Astrocyte (in vitro differentiated cells and primary cell): Measurements from ENCODE around the gene SPACA1. TPM values are rescaled to one million over a fixed set of nuclear protein-coding genes. Genes with fewer than 3 reads are reported as not detected.

Experiments
- DNase-seq: peaks from one replicate; pipeline ENCODE4 v3.0.0-alpha.2; 2010; ENCODE audit warnings: low read depth
- FAIRE-seq: peaks from 2 replicates; lab custom pipeline; 2011; peaks lifted over from hg19 to GRCh38; lab: Jason Lieb, UNC
- H2AFZ ChIP-seq: 2 replicates; pipeline ENCODE4 v1.6.0; 2012; ENCODE audit warnings: low read depth, low read length, inconsistent platforms
- H3K27ac ChIP-seq: 2 replicates; pipeline ENCODE4 v1.5.1; 2011; ENCODE audit warnings: low read depth, low read length, inconsistent platforms
- H3K27me3 ChIP-seq: 2 replicates; pipeline ENCODE4 v1.6.0; 2011; ENCODE audit warnings: low read length, inconsistent platforms; ENCODE audit not compliant: insufficient read depth
- H3K36me3 ChIP-seq: 2 replicates; pipeline ENCODE4 v1.5.1; 2011; ENCODE audit warnings: low read length, inconsistent platforms; ENCODE audit not compliant: insufficient read depth
- H3K4me1 ChIP-seq: 2 replicates; pipeline ENCODE4 v1.5.1; 2011; ENCODE audit warnings: low read length, inconsistent platforms; ENCODE audit not compliant: insufficient read depth
- H3K4me2 ChIP-seq: 2 replicates; pipeline ENCODE4 v1.6.0; 2012; ENCODE audit warnings: low read length, inconsistent platforms
- H3K4me3 ChIP-seq: 2 replicates; pipeline ENCODE4 v1.5.1; 2011; ENCODE audit warnings: low read depth, mild to moderate bottlenecking, low read length, inconsistent platforms; ENCODE audit not compliant: insufficient read depth
- H3K79me2 ChIP-seq: 2 replicates; pipeline ENCODE4 v1.6.0; 2012; ENCODE audit warnings: mild to moderate bottlenecking, low read length, inconsistent platforms; ENCODE audit not compliant: insufficient read depth
- H3K9ac ChIP-seq: 2 replicates; pipeline ENCODE4 v1.6.0; 2012; ENCODE audit warnings: mild to moderate bottlenecking, low read length, inconsistent platforms
- H3K9me3 ChIP-seq: 2 replicates; pipeline ENCODE4 v1.5.1; 2012; ENCODE audit warnings: low read depth, mild to moderate bottlenecking, low read length, inconsistent platforms; ENCODE audit not compliant: insufficient read depth
- H4K20me1 ChIP-seq: 2 replicates; pipeline ENCODE4 v1.6.0; 2012; ENCODE audit warnings: low read length, inconsistent platforms; ENCODE audit not compliant: insufficient read depth
- H3K27ac Mint-ChIP-seq: one replicate; pipeline ENCODE4 v1.8.0; 2021; ENCODE audit warnings: mild to moderate bottlenecking, mixed read lengths; ENCODE audit not compliant: unreplicated experiment
- H3K27me3 Mint-ChIP-seq: one replicate; pipeline ENCODE4 v1.8.0; 2021; ENCODE audit warnings: low read depth, mixed read lengths; ENCODE audit not compliant: unreplicated experiment
- H3K36me3 Mint-ChIP-seq: one replicate; pipeline ENCODE4 v1.8.0; 2021; ENCODE audit warnings: low read depth, mixed read lengths; ENCODE audit not compliant: unreplicated experiment
- H3K4me1 Mint-ChIP-seq: one replicate; pipeline ENCODE4 v1.8.0; 2021; ENCODE audit warnings: low read depth, mixed read lengths; ENCODE audit not compliant: unreplicated experiment
- H3K4me3 Mint-ChIP-seq: one replicate; pipeline ENCODE4 v1.8.0; 2021; ENCODE audit warnings: mild to moderate bottlenecking, moderate library complexity, mixed read lengths; ENCODE audit not compliant: unreplicated experiment
- H3K9me3 Mint-ChIP-seq: one replicate; pipeline ENCODE4 v1.8.0; 2021; ENCODE audit warnings: mild to moderate bottlenecking, mixed read lengths; ENCODE audit not compliant: unreplicated experiment
- EZH2 ChIP-seq: IDR thresholded peaks from 2 replicates; pipeline ENCODE4 v1.6.1; 2012; ENCODE audit warnings: mild to moderate bottlenecking, low read length, inconsistent platforms; ENCODE audit not compliant: insufficient read depth
- total RNA-seq: library from RNA; stranded (reverse); gene quantifications from 2 replicates; pipeline ENCODE4 v1.2.1, GENCODE V29; 2021
- TF ChIP-seq, protein P1 (sequence below): IDR thresholded peaks from 2 replicates; pipeline ENCODE4 v1.5.1; 2011; ENCODE audit warnings: low read depth, mild to moderate bottlenecking, inconsistent platforms, low read length, moderate library complexity; ENCODE audit not compliant: insufficient read depth

Gene SPACA1
- total RNA-seq, 1 donor from 2014 or later, result not detected

DNA sequence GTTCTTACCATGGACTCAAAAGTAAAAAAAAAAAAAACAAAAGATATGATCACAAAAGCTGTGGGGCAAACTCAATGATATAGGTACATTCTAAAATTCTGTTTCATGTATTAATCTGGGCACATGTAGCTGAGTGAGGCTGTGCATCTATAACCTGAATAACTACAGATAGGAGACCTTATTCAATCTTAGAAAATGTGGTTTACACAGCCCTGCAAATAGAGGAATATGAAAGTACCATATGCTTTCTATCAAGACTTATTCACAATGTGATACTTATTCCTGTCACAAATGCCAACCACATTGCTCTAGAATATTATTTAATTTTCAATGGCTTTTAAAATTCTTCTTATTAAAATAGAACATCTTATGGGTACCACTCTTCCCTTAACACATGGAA, 3.1 kb upstream of the SPACA1 start:
- no peaks in the 10 kb centered on the region for H3K27me3 ChIP-seq
- no peak overlapping the region for H3K27ac ChIP-seq
- H3K27me3 Mint-ChIP-seq, result no peaks in the 10 kb centered on the region
- H3K36me3 Mint-ChIP-seq, result no peaks in the 10 kb centered on the region
- FAIRE-seq (no peak), DNase-seq (no peak)
- no peak overlapping the region for H3K27ac Mint-ChIP-seq
- H3K4me2 ChIP-seq, result no peak overlapping the region
- no peaks in the 10 kb centered on the region for H3K79me2 ChIP-seq
- no peaks in the 10 kb centered on the region for H3K4me1 ChIP-seq
- H3K9me3 ChIP-seq, result peaks cover 4% of the 10 kb centered on the region
- no peaks in the 10 kb centered on the region for H3K9me3 Mint-ChIP-seq
- no peak overlapping the region for H3K4me3 ChIP-seq
- H3K9ac ChIP-seq, result no peak overlapping the region
- H3K36me3 ChIP-seq, result no peaks in the 10 kb centered on the region
- no peaks in the 10 kb centered on the region for H4K20me1 ChIP-seq
- H3K4me3 Mint-ChIP-seq, result no peak overlapping the region
- TF ChIP-seq, protein P1, sequence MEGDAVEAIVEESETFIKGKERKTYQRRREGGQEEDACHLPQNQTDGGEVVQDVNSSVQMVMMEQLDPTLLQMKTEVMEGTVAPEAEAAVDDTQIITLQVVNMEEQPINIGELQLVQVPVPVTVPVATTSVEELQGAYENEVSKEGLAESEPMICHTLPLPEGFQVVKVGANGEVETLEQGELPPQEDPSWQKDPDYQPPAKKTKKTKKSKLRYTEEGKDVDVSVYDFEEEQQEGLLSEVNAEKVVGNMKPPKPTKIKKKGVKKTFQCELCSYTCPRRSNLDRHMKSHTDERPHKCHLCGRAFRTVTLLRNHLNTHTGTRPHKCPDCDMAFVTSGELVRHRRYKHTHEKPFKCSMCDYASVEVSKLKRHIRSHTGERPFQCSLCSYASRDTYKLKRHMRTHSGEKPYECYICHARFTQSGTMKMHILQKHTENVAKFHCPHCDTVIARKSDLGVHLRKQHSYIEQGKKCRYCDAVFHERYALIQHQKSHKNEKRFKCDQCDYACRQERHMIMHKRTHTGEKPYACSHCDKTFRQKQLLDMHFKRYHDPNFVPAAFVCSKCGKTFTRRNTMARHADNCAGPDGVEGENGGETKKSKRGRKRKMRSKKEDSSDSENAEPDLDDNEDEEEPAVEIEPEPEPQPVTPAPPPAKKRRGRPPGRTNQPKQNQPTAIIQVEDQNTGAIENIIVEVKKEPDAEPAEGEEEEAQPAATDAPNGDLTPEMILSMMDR, result no peak
- no peak for TF ChIP-seq EZH2
- H2AFZ ChIP-seq, result no peak overlapping the region
- no peaks in the 10 kb centered on the region for H3K4me1 Mint-ChIP-seq

DNA sequence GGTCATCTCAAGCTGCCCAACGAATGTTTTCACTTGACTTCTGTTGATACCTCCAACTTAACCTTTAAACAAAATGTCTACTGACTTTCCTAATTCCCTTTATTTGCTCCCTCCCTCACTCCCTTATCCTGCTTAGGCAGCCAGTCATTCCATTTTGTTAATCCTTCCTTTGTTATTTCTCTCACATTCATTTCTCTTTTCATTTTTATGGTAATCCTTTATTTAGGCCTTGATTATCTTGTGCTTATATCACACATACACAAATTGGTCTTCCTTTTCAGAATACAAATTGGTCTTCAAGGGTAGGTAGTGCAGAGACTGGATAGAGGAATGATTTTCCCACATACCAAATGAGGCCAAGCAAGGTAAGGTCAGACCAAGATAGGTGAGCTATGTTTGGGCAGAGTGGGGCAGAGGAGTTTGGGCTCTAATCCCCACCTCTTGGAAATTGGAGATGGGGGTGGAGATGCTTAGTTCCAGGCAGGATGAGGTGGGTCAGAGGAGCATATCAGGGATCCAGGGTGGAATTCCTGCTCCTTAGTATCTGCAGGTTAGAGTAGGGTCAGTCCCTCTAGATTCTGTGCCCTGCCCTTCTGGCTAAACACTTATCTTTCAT, 2.0 kb upstream of the SPACA1 start:
- H3K9ac ChIP-seq, result no peak overlapping the region
- H3K4me1 Mint-ChIP-seq, result no peaks in the 10 kb centered on the region
- no peaks in the 10 kb centered on the region for H3K9me3 Mint-ChIP-seq
- FAIRE-seq (no peak), DNase-seq (no peak)
- H3K9me3 ChIP-seq, result peaks cover 4% of the 10 kb centered on the region
- H3K4me3 ChIP-seq, result no peak overlapping the region
- no peak overlapping the region for H3K27ac ChIP-seq
- H3K79me2 ChIP-seq, result no peaks in the 10 kb centered on the region
- H3K4me2 ChIP-seq, result no peak overlapping the region
- H3K36me3 Mint-ChIP-seq, result no peaks in the 10 kb centered on the region
- H3K27me3 ChIP-seq, result no peaks in the 10 kb centered on the region
- H2AFZ ChIP-seq, result no peak overlapping the region
- no peak overlapping the region for H3K4me3 Mint-ChIP-seq
- H3K36me3 ChIP-seq, result no peaks in the 10 kb centered on the region
- TF ChIP-seq, protein P1, result no peak
- TF ChIP-seq EZH2, result no peak
- H3K4me1 ChIP-seq, result no peaks in the 10 kb centered on the region
- no peak overlapping the region for H3K27ac Mint-ChIP-seq
- H3K27me3 Mint-ChIP-seq, result no peaks in the 10 kb centered on the region
- no peaks in the 10 kb centered on the region for H4K20me1 ChIP-seq

DNA sequence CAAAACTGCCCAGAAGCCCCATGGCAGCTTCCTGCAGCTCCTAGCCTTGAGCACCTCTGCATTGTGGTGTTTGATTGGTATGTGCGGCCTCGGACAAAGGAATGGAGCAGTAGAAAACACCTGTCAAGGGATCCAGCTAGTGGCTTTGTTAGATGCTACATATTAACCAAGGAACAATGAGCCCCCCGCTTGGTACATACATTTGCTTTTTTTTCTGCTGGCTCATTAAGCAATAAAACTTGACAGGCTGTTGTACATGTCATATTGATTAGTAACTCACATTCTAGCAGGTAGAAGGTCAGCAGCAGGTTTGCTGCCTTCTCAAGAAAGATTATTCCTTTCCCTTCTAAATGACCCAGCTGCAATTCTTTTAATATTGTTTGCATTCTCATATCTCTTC, 937 bp downstream of the SPACA1 start:
- Histone ChIP-seq H3K4me3 (no peak overlapping the region), H3K4me1 (no peaks in the 10 kb centered on the region), H3K4me2 (no peak overlapping the region), H3K9me3 (peaks cover 4% of the 10 kb centered on the region), H3K9ac (no peak overlapping the region), H2AFZ (no peak overlapping the region), H3K27me3 (no peaks in the 10 kb centered on the region), H3K27ac (no peak overlapping the region), H3K36me3 (no peaks in the 10 kb centered on the region), H4K20me1 (no peaks in the 10 kb centered on the region), H3K79me2 (no peaks in the 10 kb centered on the region)
- H3K4me3 Mint-ChIP-seq, result no peak overlapping the region
- no peaks in the 10 kb centered on the region for H3K36me3 Mint-ChIP-seq
- no peak for DNase-seq
- no peak for FAIRE-seq
- H3K27ac Mint-ChIP-seq, result no peak overlapping the region
- no peaks in the 10 kb centered on the region for H3K9me3 Mint-ChIP-seq
- no peaks in the 10 kb centered on the region for H3K27me3 Mint-ChIP-seq
- no peaks in the 10 kb centered on the region for H3K4me1 Mint-ChIP-seq
- no peak for TF ChIP-seq EZH2
- TF ChIP-seq, protein P1, result no peak
